Transverse colon (tissue), 4 donors: ENCODE results near the gene SLC6A9. TPM values are rescaled to one million over a fixed set of nuclear protein-coding genes. Genes with fewer than 3 reads are reported as not detected.
A peak's percentile ranks its signal among the peaks of the same experiment; 100 is the strongest.

Experiments
- DNase-seq: peaks from one replicate; pipeline ENCODE4 v3.0.0-alpha.2; 2019
- H3K27ac ChIP-seq, 4 donors: fragments of 200-600 bp; sonication (generic); 2 replicates each; pipeline ENCODE4 v1.5.1; 2016 to 2018; ENCODE audit warnings: inconsistent platforms in 4 of 4
- H3K27me3 ChIP-seq: fragments of 200-600 bp; sonication (generic); 2 replicates; pipeline ENCODE4 v1.5.1; 2017; ENCODE audit warnings: inconsistent platforms
- H3K36me3 ChIP-seq, 4 donors: fragments of 200-600 bp; sonication (generic); 2 replicates each; pipeline ENCODE4 v1.5.1; 2017 to 2019; ENCODE audit warnings: inconsistent platforms in 4 of 4
- H3K4me1 ChIP-seq, 4 donors: fragments of 200-600 bp; sonication (generic); 2 replicates each; pipeline ENCODE4 v1.5.1; 2017 to 2020; ENCODE audit warnings: inconsistent platforms in 4 of 4
- H3K4me3 ChIP-seq, 4 donors: fragments of 200-600 bp; sonication (generic); 1 replicate in 1 of 4; 2 replicates in 3 of 4; pipeline versions ENCODE4 v1.5.1 to v1.6.1; 2017 to 2019; ENCODE audit warnings: inconsistent platforms in 4 of 4
- H3K9me3 ChIP-seq, 2 donors: fragments of 200-600 bp; sonication (generic); 2 replicates each; pipeline ENCODE4 v1.5.1; 2017 to 2019; ENCODE audit warnings: inconsistent platforms in 2 of 2
- CTCF ChIP-seq, 5 experiments: fragments of 200-600 bp in 3 of 5; fragments of 450-650 bp in 2 of 5; sonication (generic) in 3 of 5; IDR thresholded peaks; 1 replicate in 2 of 5; 2 replicates in 3 of 5; pipeline ENCODE4 v1.5.1; 2016 to 2017; ENCODE audit warnings: antibody characterized with exemption in 5 of 5, inconsistent platforms in 3 of 5, mild to moderate bottlenecking in 2 of 5, moderate library complexity in 1 of 5
- EP300 ChIP-seq: sonication (generic); formaldehyde crosslinking; IDR thresholded peaks from one replicate; pipeline ENCODE4 v1.6.1; 2017; ENCODE audit warnings: antibody characterized with exemption, low read depth
- POLR2A ChIP-seq: fragments of 450-650 bp; IDR thresholded peaks from one replicate; pipeline ENCODE4 v1.6.1; 2016; ENCODE audit warnings: antibody characterized with exemption, mild to moderate bottlenecking, moderate library complexity
- POLR2AphosphoS5 ChIP-seq, 3 donors: sonication (generic); formaldehyde crosslinking; IDR thresholded peaks; one replicate each; pipeline ENCODE4 v1.6.1; 2016; ENCODE audit warnings: antibody characterized with exemption in 3 of 3
- WGBS, 2 donors: methylation state at CpG; one replicate each; pipeline ENCODE4 v1.1.5; 2018; ENCODE audit warnings: low coverage in 1 of 2; 5-methylcytosine and 5-hydroxymethylcytosine counted together
- in situ Hi-C, 4 donors: fragments of 200-750 bp; cut with MboI; loops; one replicate each; pipeline versions ENCODE4 v1.15.0 to v1.15.1; 2017; ENCODE audit warnings: low sequenced_read_pairs in 3 of 4, low pct_ligation_motif_present in 1 of 4, low pct_unique_long_range_greater_than_20kb in 1 of 4
- intact Hi-C: fragments of 100-400 bp; cut with DNase I; formaldehyde crosslinking; loops from one replicate; pipeline ENCODE4 v1.15.1; 2023; ENCODE audit warnings: low total_unique reads
- total RNA-seq, 4 donors: library from RNA; depleted of rRNA; stranded (reverse); fragments of >200 nt; gene quantifications; one replicate each; pipeline ENCODE4 v1.1.0, GENCODE V29; 2016

SLC6A9 gene
- total RNA-seq, 4 donors from 2014 or later, result 22.4 to 31.8 (median 29.5) TPM

GRCh38 chr1:43990271-43991199, 40.7 kb downstream of the SLC6A9 start:
- peaks cover 5 to 32% (median 24%) of the 10 kb centered on the region in 4 donors for H3K4me1 ChIP-seq
- in situ Hi-C loops, result loop anchor here in 1 of 4 donors (10.0 kb wide), 1 partner anchor 54 kb away; no protein-coding TSS in a partner anchor

GRCh38 chr1:43987159-43987902, 43.9 kb downstream of the SLC6A9 start:
- no peaks in the 10 kb centered on the region for H3K36me3 ChIP-seq
- intact Hi-C loops, result no loop called here
- H3K27me3 ChIP-seq, result no peaks in the 10 kb centered on the region
- in situ Hi-C loops, result no loop called here
- TF ChIP-seq CTCF (IDR thresholded peaks at IDR 0.05) (no peak), POLR2AphosphoS5 (IDR thresholded peaks at IDR 0.05) (no peak), POLR2A (no peak), EP300 (no peak)
- no peaks in the 10 kb centered on the region for H3K9me3 ChIP-seq
- no peak for DNase-seq
- peaks cover 5 to 27% (median 23%) of the 10 kb centered on the region in 4 donors for H3K4me1 ChIP-seq
- H3K27ac ChIP-seq, result peak overlapping the region in 3 of 4 donors; percentile 41 to 70 (median 46)
- WGBS, 2 donors, result 40 to 50% methylated on average over 5 to 6 of the region's 6 CpGs
- H3K4me3 ChIP-seq, result no peak overlapping the region

More at GRCh38 chr1:43990271-43991199, 40.7 kb downstream of the SLC6A9 start:
- Histone ChIP-seq H3K9me3 (no peaks in the 10 kb centered on the region), H3K4me3 (peak overlapping the region in 3 of 4 donors; percentile 56 to 64 (median 59)), H3K27ac (peak overlapping the region; percentile 83 to 88 (median 87)), H3K36me3 (no peaks in the 10 kb centered on the region), H3K27me3 (no peaks in the 10 kb centered on the region)
- TF ChIP-seq POLR2AphosphoS5 (IDR thresholded peaks at IDR 0.05) (no peak), POLR2A (no peak), CTCF (IDR thresholded peaks at IDR 0.05) (no peak)
- intact Hi-C loops, result no loop called here
- WGBS, 2 donors, result 74% methylated on average over 19 of the region's 19 CpGs; no CpG with 5 or more reads in 1 of the 2 donors
- DNase-seq, result no peak

- no peaks in the 10 kb centered on the region for H3K9me3 ChIP-seq
- no peak overlapping the region for H3K4me3 ChIP-seq
- peak overlapping the region in 3 of 4 donors; percentile 41 to 70 (median 46) for H3K27ac ChIP-seq
- WGBS, 2 donors, result 44 to 57% methylated on average over 1 to 6 of the region's 6 CpGs
- intact Hi-C loops, result no loop called here
- in situ Hi-C loops, result no loop called here
- no peaks in the 10 kb centered on the region for H3K27me3 ChIP-seq
- DNase-seq, result peak; percentile 58
- peak in 3 of 5 experiments; percentile 17 to 38 (median 18) for TF ChIP-seq CTCF (IDR thresholded peaks at IDR 0.05)
- no peak for TF ChIP-seq POLR2AphosphoS5 (IDR thresholded peaks at IDR 0.05)
- peaks cover 5 to 23% (median 19%) of the 10 kb centered on the region in 4 donors for H3K4me1 ChIP-seq
- no peaks in the 10 kb centered on the region for H3K36me3 ChIP-seq
These were observed 44.5 kb downstream of the SLC6A9 start for GRCh38 chr1:43986712-43987111.

GRCh38 chr1:43985984-43986595, 45.2 kb downstream of the SLC6A9 start:
- Histone ChIP-seq H3K36me3 (no peaks in the 10 kb centered on the region), H3K4me1 (peaks cover 5 to 25% (median 22%) of the 10 kb centered on the region in 4 donors), H3K9me3 (no peaks in the 10 kb centered on the region), H3K27ac (peak overlapping the region in 2 of 4 donors; percentile 41 to 70), H3K4me3 (no peak overlapping the region), H3K27me3 (no peaks in the 10 kb centered on the region)
- TF ChIP-seq CTCF (IDR thresholded peaks at IDR 0.05) (no peak), EP300 (no peak), POLR2A (no peak), POLR2AphosphoS5 (IDR thresholded peaks at IDR 0.05) (no peak)
- intact Hi-C loops, result no loop called here
- 58 to 62% methylated on average over 4 of the region's 4 CpGs for WGBS, 2 donors
- DNase-seq, result no peak
- in situ Hi-C loops, result no loop called here
